ENCODE measurements around the gene RFTN2. TPM values are rescaled to one million over a fixed set of nuclear protein-coding genes. Genes with fewer than 3 reads are reported as not detected.

The RFTN2 gene
- total RNA-seq, 1 experiment from 2014 or later = not detected

- intact Hi-C loops (cut with micrococcal nuclease; ENCODE audit: unreplicated experiment) (no loop called here), in situ Hi-C loops (cut with HindIII; ENCODE audit: low pct_unique_long_range_greater_than_20kb, low sequenced_read_pairs) (no loop called here)
- Histone ChIP-seq H3K27me3 (ENCODE audit: control insufficient read depth, insufficient read depth, low read length) (no peaks in the 10 kb centered on the region), H3K27ac (ENCODE audit: low read length) (no peak overlapping the region), H3K9me3 (ENCODE audit: control insufficient read depth, insufficient read depth, low read depth, low read length) (no peaks in the 10 kb centered on the region), H3K4me3 (ENCODE audit: low read depth in 2 of 2, low read length in 2 of 2) (no peak overlapping the region), H3K36me3 (ENCODE audit: control insufficient read depth, insufficient read depth, low read length) (peaks cover 6% of the 10 kb centered on the region; the same call in 1 of the 2 replicates), H3K4me1 (ENCODE audit: control insufficient read depth, insufficient read depth, low read length) (peaks cover 6% of the 10 kb centered on the region)
- ATAC-seq (no peak), DNase-seq (ENCODE audit: low read depth, low spot score) (no peak)
- POLR2A ChIA-PET = no interaction called here
- TF ChIP-seq POLR2AphosphoS5 (IDR thresholded peaks at IDR 0.05; ENCODE audit: low read depth, low read length) (no peak), TCF7L2 (IDR thresholded peaks at IDR 0.05; ENCODE audit: low read depth, low read length) (no peak), CTCF (IDR thresholded peaks at IDR 0.05) (no peak), SIN3A (IDR thresholded peaks at IDR 0.05; ENCODE audit: borderline replicate concordance, insufficient read depth, low read depth, low read length) (no peak)
- TF ChIP-seq, protein P1, sequence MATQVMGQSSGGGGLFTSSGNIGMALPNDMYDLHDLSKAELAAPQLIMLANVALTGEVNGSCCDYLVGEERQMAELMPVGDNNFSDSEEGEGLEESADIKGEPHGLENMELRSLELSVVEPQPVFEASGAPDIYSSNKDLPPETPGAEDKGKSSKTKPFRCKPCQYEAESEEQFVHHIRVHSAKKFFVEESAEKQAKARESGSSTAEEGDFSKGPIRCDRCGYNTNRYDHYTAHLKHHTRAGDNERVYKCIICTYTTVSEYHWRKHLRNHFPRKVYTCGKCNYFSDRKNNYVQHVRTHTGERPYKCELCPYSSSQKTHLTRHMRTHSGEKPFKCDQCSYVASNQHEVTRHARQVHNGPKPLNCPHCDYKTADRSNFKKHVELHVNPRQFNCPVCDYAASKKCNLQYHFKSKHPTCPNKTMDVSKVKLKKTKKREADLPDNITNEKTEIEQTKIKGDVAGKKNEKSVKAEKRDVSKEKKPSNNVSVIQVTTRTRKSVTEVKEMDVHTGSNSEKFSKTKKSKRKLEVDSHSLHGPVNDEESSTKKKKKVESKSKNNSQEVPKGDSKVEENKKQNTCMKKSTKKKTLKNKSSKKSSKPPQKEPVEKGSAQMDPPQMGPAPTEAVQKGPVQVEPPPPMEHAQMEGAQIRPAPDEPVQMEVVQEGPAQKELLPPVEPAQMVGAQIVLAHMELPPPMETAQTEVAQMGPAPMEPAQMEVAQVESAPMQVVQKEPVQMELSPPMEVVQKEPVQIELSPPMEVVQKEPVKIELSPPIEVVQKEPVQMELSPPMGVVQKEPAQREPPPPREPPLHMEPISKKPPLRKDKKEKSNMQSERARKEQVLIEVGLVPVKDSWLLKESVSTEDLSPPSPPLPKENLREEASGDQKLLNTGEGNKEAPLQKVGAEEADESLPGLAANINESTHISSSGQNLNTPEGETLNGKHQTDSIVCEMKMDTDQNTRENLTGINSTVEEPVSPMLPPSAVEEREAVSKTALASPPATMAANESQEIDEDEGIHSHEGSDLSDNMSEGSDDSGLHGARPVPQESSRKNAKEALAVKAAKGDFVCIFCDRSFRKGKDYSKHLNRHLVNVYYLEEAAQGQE (IDR thresholded peaks at IDR 0.05; ENCODE audit: insufficient read depth in 1 of 2, low read depth in 2 of 2, low read length in 1 of 2) = no peak
- no TSS peak for BruUV-seq (replicated peaks)
- CTCF ChIA-PET = no interaction called here
These were observed 37.9 kb upstream of the RFTN2 start for GRCh38 chr2:197713271-197713670.

DNA sequence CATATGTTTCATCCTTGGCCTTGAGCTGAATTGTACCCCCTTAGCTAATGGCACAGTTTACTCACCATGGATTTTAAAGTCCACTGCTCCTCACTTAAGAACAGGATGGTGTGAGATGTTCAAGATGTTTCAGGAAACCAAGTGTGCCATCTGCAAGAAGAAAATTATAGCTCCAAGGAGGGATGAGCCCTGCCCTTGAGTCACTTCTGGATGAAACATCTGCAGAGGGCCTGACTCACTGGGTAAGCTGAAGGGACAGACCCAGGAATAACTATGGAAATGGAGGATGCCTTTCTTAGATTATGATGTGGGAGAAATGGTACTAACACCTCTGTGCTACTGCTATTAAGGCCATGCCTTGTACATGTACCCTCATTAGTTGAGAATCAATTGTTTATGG, 36.2 kb upstream of the RFTN2 start:
- intact Hi-C loops (cut with micrococcal nuclease; ENCODE audit: unreplicated experiment) (no loop called here), in situ Hi-C loops (cut with HindIII; ENCODE audit: low pct_unique_long_range_greater_than_20kb, low sequenced_read_pairs) (no loop called here)
- TF ChIP-seq, protein P1 (IDR thresholded peaks at IDR 0.05; ENCODE audit: insufficient read depth in 1 of 2, low read depth in 2 of 2, low read length in 1 of 2) = no peak
- no peak for TF ChIP-seq CTCF (IDR thresholded peaks at IDR 0.05)
- no peak for TF ChIP-seq POLR2AphosphoS5 (IDR thresholded peaks at IDR 0.05; ENCODE audit: low read depth, low read length)
- TF ChIP-seq TCF7L2 (IDR thresholded peaks at IDR 0.05; ENCODE audit: low read depth, low read length) = no peak
- no peak for TF ChIP-seq SIN3A (IDR thresholded peaks at IDR 0.05; ENCODE audit: borderline replicate concordance, insufficient read depth, low read depth, low read length)
- ChIA-PET POLR2A (interaction anchor here (0.5 kb wide), 1 partner anchor 191 kb away, joined by 8 read pairs; no protein-coding TSS in a partner anchor), CTCF (no interaction called here)
- Histone ChIP-seq H3K27me3 (ENCODE audit: control insufficient read depth, insufficient read depth, low read length) (no peaks in the 10 kb centered on the region), H3K36me3 (ENCODE audit: control insufficient read depth, insufficient read depth, low read length) (peaks cover 8% of the 10 kb centered on the region; the same call in 1 of the 2 replicates), H3K9me3 (ENCODE audit: control insufficient read depth, insufficient read depth, low read depth, low read length) (no peaks in the 10 kb centered on the region), H3K4me1 (ENCODE audit: control insufficient read depth, insufficient read depth, low read length) (peaks cover 15% of the 10 kb centered on the region), H3K4me3 (ENCODE audit: low read depth in 2 of 2, low read length in 2 of 2) (no peak overlapping the region), H3K27ac (ENCODE audit: low read length) (no peak overlapping the region)
- ATAC-seq (no peak), DNase-seq (ENCODE audit: low read depth, low spot score) (no peak)
- no TSS peak for BruUV-seq (replicated peaks)
